HepG2 (cell line): ENCODE data around the gene UBR3.

Source experiments
- CC2D1A ChIP-seq: sonication (generic); formaldehyde crosslinking; IDR thresholded peaks from 2 replicates; pipeline ENCODE4 v1.8.1; 2023; ENCODE audit warnings: mild to moderate bottlenecking, missing genetic modification reagents
- KLF15 ChIP-seq: sonication (generic); formaldehyde crosslinking; IDR thresholded peaks from 2 replicates; pipeline ENCODE4 v1.8.1; 2023; ENCODE audit warnings: borderline replicate concordance, mild to moderate bottlenecking, inconsistent platforms, missing genetic modification reagents, mixed read lengths
- MAFK ChIP-seq, 2 experiments: IDR thresholded peaks in 1 of 2; conservative IDR thresholded peaks in 1 of 2; 2 replicates each; pipeline ENCODE4 v1.6.1; 2011; ENCODE audit warnings: improper control_type of control experiment in 2 of 2, low read length in 2 of 2
- MEIS1 ChIP-seq: sonication (generic); formaldehyde crosslinking; IDR thresholded peaks from 2 replicates; pipeline ENCODE4 v1.9.0; 2021; ENCODE audit warnings: mild to moderate bottlenecking, missing genetic modification reagents, moderate library complexity, borderline replicate concordance
- MYC ChIP-seq: sonication (generic); formaldehyde crosslinking; IDR thresholded peaks from 2 replicates; pipeline ENCODE4 v1.9.0; 2021; ENCODE audit warnings: missing genetic modification reagents, borderline replicate concordance
- NCOR1 ChIP-seq: fragments of 200-600 bp; sonication (generic); IDR thresholded peaks from 2 replicates; pipeline ENCODE4 v1.7.0; 2017; ENCODE audit warnings: antibody characterized with exemption, low read length, borderline replicate concordance
- NFE2L2 ChIP-seq: fragments of 150-350 bp; IDR thresholded peaks from 2 replicates; pipeline ENCODE4 v1.6.1; 2014; ENCODE audit warnings: low read length
- TF ChIP-seq, protein P1 (sequence below): sonication (generic); formaldehyde crosslinking; IDR thresholded peaks from 2 replicates; pipeline ENCODE4 v1.5.0; 2020; ENCODE audit warnings: mild to moderate bottlenecking, missing genetic modification reagents, moderate library complexity
- TF ChIP-seq, protein P2 (sequence below): sonication (generic); formaldehyde crosslinking; IDR thresholded peaks from 2 replicates; pipeline ENCODE4 v1.4.0; 2020; ENCODE audit warnings: missing genetic modification reagents, borderline replicate concordance

DNA sequence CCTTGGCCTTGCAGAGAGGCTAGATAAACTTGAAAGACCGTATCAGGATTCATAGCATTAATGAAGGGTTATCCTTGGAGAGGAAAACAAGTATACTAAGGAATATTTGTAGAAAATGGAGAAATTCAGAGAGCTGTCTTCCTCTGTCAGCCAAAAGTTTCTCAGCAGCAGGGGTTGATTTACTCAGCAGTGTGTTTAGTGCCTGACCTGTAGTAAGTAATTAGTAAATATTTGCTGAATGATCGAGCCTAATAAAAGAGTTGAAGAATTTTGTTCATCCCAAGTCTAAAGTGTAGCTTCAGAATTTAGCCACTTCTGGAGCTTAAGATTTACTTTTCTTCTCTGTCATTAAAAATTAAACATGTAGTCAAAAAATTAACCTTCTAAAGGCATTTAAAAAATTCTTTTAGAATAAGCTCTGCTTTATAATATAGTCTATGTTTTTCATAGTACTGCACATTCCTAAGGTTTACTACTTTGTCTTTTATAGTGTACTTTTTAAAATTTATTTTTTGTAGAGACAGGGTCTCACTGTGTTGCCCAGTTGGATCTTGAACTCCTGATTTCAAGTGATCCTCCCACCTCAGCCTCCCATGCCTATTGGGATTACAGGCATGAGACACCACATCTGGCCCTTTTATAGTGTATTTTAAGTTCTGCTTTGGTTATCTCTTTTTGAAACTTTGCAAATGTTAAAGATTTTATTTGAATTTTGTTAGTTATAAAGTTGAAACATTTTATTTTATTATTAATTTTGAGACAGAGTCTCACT is 212.3 kb downstream of the UBR3 start:
- TF ChIP-seq KLF15 (CRISPR knock-in tag) (no peak), MEIS1 (CRISPR knock-in tag) (no peak), CC2D1A (CRISPR knock-in tag) (no peak), NCOR1 (no peak), MYC (no peak), MAFK (conservative IDR thresholded peaks at IDR 0.05 in 1 of 2, IDR thresholded peaks at IDR 0.05 in 1 of 2; ENCODE audit: low read length in 2 of 2) (no peak), NFE2L2 (no peak)
- TF ChIP-seq, protein P1, sequence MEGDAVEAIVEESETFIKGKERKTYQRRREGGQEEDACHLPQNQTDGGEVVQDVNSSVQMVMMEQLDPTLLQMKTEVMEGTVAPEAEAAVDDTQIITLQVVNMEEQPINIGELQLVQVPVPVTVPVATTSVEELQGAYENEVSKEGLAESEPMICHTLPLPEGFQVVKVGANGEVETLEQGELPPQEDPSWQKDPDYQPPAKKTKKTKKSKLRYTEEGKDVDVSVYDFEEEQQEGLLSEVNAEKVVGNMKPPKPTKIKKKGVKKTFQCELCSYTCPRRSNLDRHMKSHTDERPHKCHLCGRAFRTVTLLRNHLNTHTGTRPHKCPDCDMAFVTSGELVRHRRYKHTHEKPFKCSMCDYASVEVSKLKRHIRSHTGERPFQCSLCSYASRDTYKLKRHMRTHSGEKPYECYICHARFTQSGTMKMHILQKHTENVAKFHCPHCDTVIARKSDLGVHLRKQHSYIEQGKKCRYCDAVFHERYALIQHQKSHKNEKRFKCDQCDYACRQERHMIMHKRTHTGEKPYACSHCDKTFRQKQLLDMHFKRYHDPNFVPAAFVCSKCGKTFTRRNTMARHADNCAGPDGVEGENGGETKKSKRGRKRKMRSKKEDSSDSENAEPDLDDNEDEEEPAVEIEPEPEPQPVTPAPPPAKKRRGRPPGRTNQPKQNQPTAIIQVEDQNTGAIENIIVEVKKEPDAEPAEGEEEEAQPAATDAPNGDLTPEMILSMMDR, result no peak
- TF ChIP-seq, protein P2, sequence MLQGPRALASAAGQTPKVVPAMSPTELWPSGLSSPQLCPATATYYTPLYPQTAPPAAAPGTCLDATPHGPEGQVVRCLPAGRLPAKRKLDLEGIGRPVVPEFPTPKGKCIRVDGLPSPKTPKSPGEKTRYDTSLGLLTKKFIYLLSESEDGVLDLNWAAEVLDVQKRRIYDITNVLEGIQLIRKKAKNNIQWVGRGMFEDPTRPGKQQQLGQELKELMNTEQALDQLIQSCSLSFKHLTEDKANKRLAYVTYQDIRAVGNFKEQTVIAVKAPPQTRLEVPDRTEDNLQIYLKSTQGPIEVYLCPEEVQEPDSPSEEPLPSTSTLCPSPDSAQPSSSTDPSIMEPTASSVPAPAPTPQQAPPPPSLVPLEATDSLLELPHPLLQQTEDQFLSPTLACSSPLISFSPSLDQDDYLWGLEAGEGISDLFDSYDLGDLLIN (CRISPR knock-in tag), result no peak
